Measurements from ENCODE around the gene ADGRG4.
"Not testable (repeated sequence)": the region's sequence is repeated elsewhere in the genome, so short reads cannot be mapped to it uniquely, and the experiment has no call there.

The ADGRG4 gene

DNA sequence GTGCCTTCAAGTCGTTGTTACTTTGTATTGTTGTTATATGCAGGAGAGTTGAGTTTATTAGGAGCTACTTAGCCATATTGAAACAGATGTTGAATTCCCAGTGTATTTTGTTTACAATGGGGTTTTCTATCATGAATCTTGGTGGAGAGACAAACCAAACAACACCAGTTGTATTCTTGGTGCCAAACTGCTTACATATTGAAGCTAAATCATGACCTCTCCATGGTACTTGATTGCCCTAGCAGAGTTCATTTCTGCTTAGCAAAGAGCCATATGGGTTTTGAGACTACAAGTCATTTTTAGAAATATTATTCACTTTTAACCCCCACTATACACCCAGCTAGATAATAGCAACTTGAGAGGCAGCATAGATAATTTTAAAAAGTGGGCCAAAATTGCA lies 85.4 kb downstream of the ADGRG4 start:
- no peaks in the 10 kb centered on the region for H3K27me3 Mint-ChIP-seq (ENCODE audit: low read depth)
- no peaks in the 10 kb centered on the region for H3K36me3 Mint-ChIP-seq (ENCODE audit: low read depth)
- H3K9me3 Mint-ChIP-seq = no peaks in the 10 kb centered on the region
- no peak overlapping the region for H3K4me3 Mint-ChIP-seq
- H3K27ac Mint-ChIP-seq = no peak overlapping the region
- H3K4me1 Mint-ChIP-seq (ENCODE audit: low read depth) = no peaks in the 10 kb centered on the region

DNA sequence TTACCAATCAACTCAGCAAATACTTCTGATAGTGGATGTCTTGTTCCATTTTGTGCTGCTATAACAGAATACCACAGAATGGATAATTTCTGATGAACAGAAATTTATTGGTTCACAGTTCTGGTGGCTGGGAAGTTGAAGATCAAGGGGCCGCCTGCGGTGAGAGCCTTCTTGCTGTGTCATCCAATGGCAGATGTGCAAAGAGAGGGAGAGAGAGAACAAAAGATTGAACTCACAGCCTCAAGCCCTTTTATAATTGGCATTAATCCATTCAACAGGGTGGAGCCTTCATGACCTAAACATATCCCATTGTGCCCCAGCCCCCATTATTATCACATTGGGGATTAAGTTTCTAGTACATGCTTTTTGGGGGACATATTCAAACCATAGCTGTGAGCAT lies 86.1 kb downstream of the ADGRG4 start:
- Mint-ChIP-seq H3K27me3 (ENCODE audit: low read depth) (no peaks in the 10 kb centered on the region), H3K4me1 (ENCODE audit: low read depth) (no peaks in the 10 kb centered on the region), H3K4me3 (no peak overlapping the region), H3K27ac (no peak overlapping the region), H3K9me3 (no peaks in the 10 kb centered on the region), H3K36me3 (ENCODE audit: low read depth) (no peaks in the 10 kb centered on the region)

DNA sequence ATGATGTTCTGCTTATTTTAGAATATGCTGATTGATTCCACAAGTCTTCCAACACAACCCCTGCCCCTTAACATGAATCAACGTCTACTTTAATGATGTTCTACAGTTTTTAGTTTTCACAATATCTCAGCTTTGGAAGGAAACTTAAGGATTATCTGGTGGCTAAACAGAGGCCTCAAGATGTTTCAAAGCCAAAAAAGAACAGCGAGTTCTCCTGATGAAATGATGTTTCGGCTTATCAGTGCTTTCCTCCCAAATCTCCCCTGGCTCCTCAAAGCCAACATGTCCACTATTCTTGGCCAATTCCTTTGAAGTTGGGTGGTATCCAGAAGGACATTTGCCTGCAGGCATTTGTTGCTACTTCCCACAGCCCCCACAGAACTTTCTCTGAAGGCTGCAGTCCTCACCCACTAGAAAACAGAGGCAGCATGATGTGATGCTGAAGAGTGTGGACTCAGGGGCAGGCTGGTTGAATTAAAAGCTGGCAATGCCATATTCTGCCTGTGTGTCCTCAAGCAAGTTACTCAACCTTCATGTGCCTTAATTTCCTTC lies 87.3 kb downstream of the ADGRG4 start:
- H3K9me3 Mint-ChIP-seq = no peaks in the 10 kb centered on the region
- H3K4me3 Mint-ChIP-seq = no peak overlapping the region
- no peak overlapping the region for H3K27ac Mint-ChIP-seq
- H3K27me3 Mint-ChIP-seq (ENCODE audit: low read depth) = no peaks in the 10 kb centered on the region
- H3K4me1 Mint-ChIP-seq (ENCODE audit: low read depth) = no peaks in the 10 kb centered on the region
- H3K36me3 Mint-ChIP-seq (ENCODE audit: low read depth) = no peaks in the 10 kb centered on the region

DNA sequence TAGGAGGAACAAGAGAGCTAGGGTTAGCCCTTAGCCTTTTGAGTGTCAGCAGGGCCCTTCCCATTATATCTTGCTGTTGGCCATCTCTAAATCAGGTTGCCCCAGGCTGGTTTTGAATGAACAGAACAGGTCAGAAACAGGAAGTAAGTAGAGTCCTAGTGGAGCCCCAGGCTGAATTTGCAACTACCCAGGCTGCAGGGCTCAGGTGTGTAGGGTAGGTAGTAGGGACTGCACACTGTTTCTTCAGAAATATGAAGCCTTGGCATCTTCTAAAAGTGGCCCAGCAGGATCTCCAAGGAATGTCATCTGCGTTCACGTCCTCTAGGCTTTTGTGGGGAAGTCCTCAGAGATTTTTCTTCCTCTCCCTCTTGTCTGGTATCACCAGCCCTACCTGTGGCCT lies 90.2 kb downstream of the ADGRG4 start:
- H3K36me3 Mint-ChIP-seq (ENCODE audit: low read depth) = no peaks in the 10 kb centered on the region
- H3K4me3 Mint-ChIP-seq = no peak overlapping the region
- no peaks in the 10 kb centered on the region for H3K4me1 Mint-ChIP-seq (ENCODE audit: low read depth)
- no peak overlapping the region for H3K27ac Mint-ChIP-seq
- no peaks in the 10 kb centered on the region for H3K27me3 Mint-ChIP-seq (ENCODE audit: low read depth)
- H3K9me3 Mint-ChIP-seq = no peaks in the 10 kb centered on the region

- H3K4me1 Mint-ChIP-seq (ENCODE audit: low read depth) = no peaks in the 10 kb centered on the region
- H3K9me3 Mint-ChIP-seq = no peaks in the 10 kb centered on the region
- no peaks in the 10 kb centered on the region for H3K27me3 Mint-ChIP-seq (ENCODE audit: low read depth)
- H3K4me3 Mint-ChIP-seq = no peak overlapping the region
- no peak overlapping the region for H3K27ac Mint-ChIP-seq
- H3K36me3 Mint-ChIP-seq (ENCODE audit: low read depth) = no peaks in the 10 kb centered on the region
Measured at GRCh38 chrX:136395271-136395670, 94.5 kb downstream of the ADGRG4 start.

DNA sequence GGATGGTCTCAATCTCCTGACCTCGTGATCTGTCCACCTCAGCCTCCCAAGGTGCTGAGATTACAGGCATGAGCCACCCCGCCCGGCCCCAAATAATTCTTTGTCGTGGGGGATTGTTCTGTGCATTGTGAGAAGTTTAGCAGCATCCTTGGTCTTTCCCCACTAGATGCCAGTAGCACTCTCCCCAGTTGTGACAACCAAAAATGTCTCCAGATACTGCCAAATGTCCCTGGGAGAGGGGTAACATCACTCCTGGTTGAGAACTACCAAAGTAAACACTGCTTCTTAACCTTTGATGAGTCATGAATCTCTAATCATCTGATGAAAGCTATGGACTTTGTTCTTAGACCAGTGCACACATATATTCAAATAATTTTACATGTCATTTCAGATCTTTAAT lies 96.2 kb downstream of the ADGRG4 start:
- Mint-ChIP-seq H3K36me3 (ENCODE audit: low read depth) (no peaks in the 10 kb centered on the region), H3K27me3 (ENCODE audit: low read depth) (no peaks in the 10 kb centered on the region), H3K4me3 (no peak overlapping the region), H3K27ac (no peak overlapping the region), H3K9me3 (no peaks in the 10 kb centered on the region), H3K4me1 (ENCODE audit: low read depth) (no peaks in the 10 kb centered on the region)

- no peak overlapping the region for H3K27ac Mint-ChIP-seq
- no peaks in the 10 kb centered on the region for H3K36me3 Mint-ChIP-seq (ENCODE audit: low read depth)
- no peaks in the 10 kb centered on the region for H3K4me1 Mint-ChIP-seq (ENCODE audit: low read depth)
- H3K9me3 Mint-ChIP-seq = no peaks in the 10 kb centered on the region
- H3K27me3 Mint-ChIP-seq (ENCODE audit: low read depth) = no peaks in the 10 kb centered on the region
- no peak overlapping the region for H3K4me3 Mint-ChIP-seq
Measured at GRCh38 chrX:136405126-136405525, 104.4 kb downstream of the ADGRG4 start.

- no peaks in the 10 kb centered on the region for H3K36me3 Mint-ChIP-seq (ENCODE audit: low read depth)
- H3K4me3 Mint-ChIP-seq = no peak overlapping the region
- H3K27me3 Mint-ChIP-seq (ENCODE audit: low read depth) = no peaks in the 10 kb centered on the region
- no peaks in the 10 kb centered on the region for H3K9me3 Mint-ChIP-seq
- H3K27ac Mint-ChIP-seq = no peak overlapping the region
- H3K4me1 Mint-ChIP-seq (ENCODE audit: low read depth) = no peaks in the 10 kb centered on the region
Measured at GRCh38 chrX:136417806-136418205, 117.0 kb downstream of the ADGRG4 start.

GRCh38 chrX:136421338-136421737 lies 120.6 kb downstream of the ADGRG4 start:
- H3K27ac Mint-ChIP-seq = no peak overlapping the region
- H3K27me3 Mint-ChIP-seq (ENCODE audit: low read depth) = no peaks in the 10 kb centered on the region
- no peaks in the 10 kb centered on the region for H3K9me3 Mint-ChIP-seq
- H3K4me3 Mint-ChIP-seq = no peak overlapping the region
- no peaks in the 10 kb centered on the region for H3K36me3 Mint-ChIP-seq (ENCODE audit: low read depth)
- H3K4me1 Mint-ChIP-seq (ENCODE audit: low read depth) = no peaks in the 10 kb centered on the region

DNA sequence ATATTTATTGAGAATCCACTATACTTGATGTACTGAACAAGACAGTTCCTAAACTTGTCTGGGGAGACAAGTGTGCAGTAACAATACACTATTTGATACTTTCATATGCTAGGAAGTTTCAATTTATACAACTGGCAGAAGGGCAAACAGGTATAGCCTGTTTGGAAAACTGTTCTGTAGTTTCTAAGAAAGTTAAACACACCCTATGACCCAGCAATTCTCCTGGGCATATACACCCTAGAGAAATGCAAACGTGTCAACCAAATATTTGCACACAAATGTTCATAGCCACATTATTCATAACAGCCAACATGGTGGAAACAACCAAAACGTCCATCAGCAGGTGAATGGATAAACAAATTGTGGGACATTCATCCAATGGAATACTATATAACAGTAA lies 123.0 kb downstream of the ADGRG4 start:
- Mint-ChIP-seq H3K4me1 (ENCODE audit: low read depth) (no peaks in the 10 kb centered on the region), H3K9me3 (no peaks in the 10 kb centered on the region), H3K4me3 (no peak overlapping the region), H3K27me3 (ENCODE audit: low read depth) (peaks cover 3% of the 10 kb centered on the region), H3K36me3 (ENCODE audit: low read depth) (no peaks in the 10 kb centered on the region), H3K27ac (no peak overlapping the region)

DNA sequence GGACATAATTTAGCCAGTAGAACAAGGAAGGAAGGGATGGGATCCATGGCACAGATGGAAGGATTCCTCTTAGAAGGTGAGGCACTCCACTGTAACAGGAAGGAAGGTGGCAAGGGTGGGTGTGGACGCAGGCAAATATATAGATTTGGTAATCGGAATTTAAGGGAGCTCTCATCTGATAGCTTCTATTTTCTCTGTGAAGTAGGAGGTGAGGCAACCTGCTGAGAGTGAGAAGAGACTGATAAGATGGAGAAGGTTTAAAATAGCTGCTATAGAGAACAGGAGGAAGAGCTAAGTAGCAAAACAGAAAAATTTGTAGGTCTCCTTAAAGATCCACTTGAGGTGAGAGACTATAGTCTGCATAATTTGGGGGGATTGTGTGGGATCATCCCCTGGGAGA lies 125.2 kb downstream of the ADGRG4 start:
- no peaks in the 10 kb centered on the region for H3K9me3 Mint-ChIP-seq
- H3K4me1 Mint-ChIP-seq (ENCODE audit: low read depth) = no peaks in the 10 kb centered on the region
- no peak overlapping the region for H3K27ac Mint-ChIP-seq
- H3K27me3 Mint-ChIP-seq (ENCODE audit: low read depth) = peaks cover 3% of the 10 kb centered on the region
- no peaks in the 10 kb centered on the region for H3K36me3 Mint-ChIP-seq (ENCODE audit: low read depth)
- H3K4me3 Mint-ChIP-seq = no peak overlapping the region

GRCh38 chrX:136431625-136432024 lies 130.9 kb downstream of the ADGRG4 start:
- Mint-ChIP-seq H3K27ac (no peak overlapping the region), H3K27me3 (ENCODE audit: low read depth) (peaks cover 3% of the 10 kb centered on the region)

GRCh38 chrX:136437774-136438173 lies 137.0 kb downstream of the ADGRG4 start:
- Mint-ChIP-seq H3K36me3 (ENCODE audit: low read depth) (no peaks in the 10 kb centered on the region), H3K4me3 (no peak overlapping the region), H3K27me3 (ENCODE audit: low read depth) (no peaks in the 10 kb centered on the region), H3K9me3 (no peaks in the 10 kb centered on the region), H3K27ac (no peak overlapping the region), H3K4me1 (ENCODE audit: low read depth) (no peaks in the 10 kb centered on the region)

More at GRCh38 chrX:136431625-136432024, 130.9 kb downstream of the ADGRG4 start:
- Mint-ChIP-seq H3K4me1 (ENCODE audit: low read depth) (peaks cover 3% of the 10 kb centered on the region), H3K36me3 (ENCODE audit: low read depth) (no peaks in the 10 kb centered on the region), H3K9me3 (no peaks in the 10 kb centered on the region), H3K4me3 (no peak overlapping the region)

GRCh38 chrX:136438192-136438591 lies 137.4 kb downstream of the ADGRG4 start:
- H3K4me3 Mint-ChIP-seq = no peak overlapping the region
- H3K27me3 Mint-ChIP-seq (ENCODE audit: low read depth) = no peaks in the 10 kb centered on the region
- H3K9me3 Mint-ChIP-seq = no peaks in the 10 kb centered on the region
- no peaks in the 10 kb centered on the region for H3K4me1 Mint-ChIP-seq (ENCODE audit: low read depth)
- no peaks in the 10 kb centered on the region for H3K36me3 Mint-ChIP-seq (ENCODE audit: low read depth)
- no peak overlapping the region for H3K27ac Mint-ChIP-seq

DNA sequence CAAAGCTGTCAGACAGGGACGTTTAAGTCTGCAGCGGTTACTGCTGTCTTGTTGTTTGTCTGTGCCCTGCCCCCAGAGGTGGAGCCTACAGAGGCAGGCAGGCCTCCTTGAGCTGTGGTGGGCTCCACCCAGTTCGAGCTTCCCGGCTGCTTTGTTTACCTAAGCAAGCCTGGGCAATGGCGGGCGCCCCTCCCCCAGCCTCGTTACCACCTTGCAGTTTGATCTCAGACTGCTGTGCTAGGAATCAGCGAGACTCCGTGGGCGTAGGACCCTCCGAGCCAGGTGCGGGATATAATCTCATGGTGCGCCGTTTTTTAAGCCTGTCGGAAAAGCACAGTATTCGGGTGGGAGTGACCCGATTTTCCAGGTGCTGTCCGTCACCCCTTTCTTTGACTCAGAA lies 144.9 kb downstream of the ADGRG4 start:
- H3K4me1 Mint-ChIP-seq (ENCODE audit: low read depth); H3K27ac Mint-ChIP-seq; H3K9me3 Mint-ChIP-seq; H3K27me3 Mint-ChIP-seq (ENCODE audit: low read depth); H3K36me3 Mint-ChIP-seq (ENCODE audit: low read depth); H3K4me3 Mint-ChIP-seq: not testable (repeated sequence)

- H3K36me3 Mint-ChIP-seq (ENCODE audit: low read depth) = no peaks in the 10 kb centered on the region
- no peak overlapping the region for H3K27ac Mint-ChIP-seq
Measured at GRCh38 chrX:136446208-136446607, 145.4 kb downstream of the ADGRG4 start.

More at GRCh38 chrX:136446208-136446607, 145.4 kb downstream of the ADGRG4 start:
- Mint-ChIP-seq H3K4me3 (no peak overlapping the region), H3K9me3 (peaks cover 3% of the 10 kb centered on the region), H3K4me1 (ENCODE audit: low read depth) (no peaks in the 10 kb centered on the region), H3K27me3 (ENCODE audit: low read depth) (no peaks in the 10 kb centered on the region)

Measured in T-helper 1 cell treated with Interleukin-12 subunit alpha and Interleukin-12 subunit beta and Interleukin-4 antibody, amounts not matched to agents 30 μg/mL and 1 μg/mL, for 36 hours (primary cell).